Right lung (tissue), 10 donors: ENCODE measurements around the gene SLC44A2. TPM values are rescaled to one million over a fixed set of nuclear protein-coding genes. Genes with fewer than 3 reads are reported as not detected.

Experiments
- DNase-seq, 2 donors: peaks; one replicate each; pipeline ENCODE4 v3.0.0-alpha.2; 2013
- long read RNA-seq, 8 donors: transcript quantifications; one replicate each; lab custom pipeline, GENCODE V29; 2026
- polyA plus RNA-seq, 5 donors: library from polyadenylated mRNA; unstranded; fragments of 120-200 nt; gene quantifications; one replicate each; pipeline versions ENCODE4 v1.2.1 to v1.2.3, GENCODE V29; 2013; ENCODE audit warnings: inconsistent platforms in 1 of 5, low replicate concordance in 1 of 5; ENCODE audit not compliant: insufficient read length in 5 of 5, insufficient read depth in 1 of 5

SLC44A2 gene
- 100 to 1,000 TPM; 165 to 214 (median 182) TPM for polyA plus RNA-seq
- long read RNA-seq, donor 1, transcript SLC44A2-210 (8 exons, 2,577 nt): minor isoform, 7 of 61 reads
- long read RNA-seq, donor 1, transcript SLC44A2-202 (22 exons, 3,301 nt): major isoform, 23 of 61 reads
- long read RNA-seq, donor 1, transcript SLC44A2-201 (22 exons, 3,671 nt): minor isoform, 6 of 61 reads
- long read RNA-seq, donor 1, partial matches to known transcripts: 23 of 61 reads
- long read RNA-seq, donor 1, other reads (novel, unspliced or antisense): 0 of 61 reads
- long read RNA-seq, donor 2, transcript SLC44A2-202 (22 exons, 3,301 nt): major isoform, 11 of 16 reads
- long read RNA-seq, donor 2, partial matches to known transcripts: 0 of 16 reads
- long read RNA-seq, donor 2, other reads (novel, unspliced or antisense): 0 of 16 reads
- long read RNA-seq, donor 3, transcript SLC44A2-201 (22 exons, 3,671 nt): minor isoform, 11 of 126 reads
- long read RNA-seq, donor 3, transcript SLC44A2-202 (22 exons, 3,301 nt): major isoform, 13 of 126 reads
- long read RNA-seq, donor 3, transcript SLC44A2-210 (8 exons, 2,577 nt): minor isoform, 5 of 126 reads
- long read RNA-seq, donor 3, partial matches to known transcripts: 97 of 126 reads
- long read RNA-seq, donor 3, other reads (novel, unspliced or antisense): 0 of 126 reads
- long read RNA-seq, donor 4, transcript SLC44A2-202 (22 exons, 3,301 nt): major isoform, 8 of 25 reads
- long read RNA-seq, donor 4, transcript SLC44A2-201 (22 exons, 3,671 nt): minor isoform, 6 of 25 reads
- long read RNA-seq, donor 4, transcript SLC44A2-210 (8 exons, 2,577 nt): minor isoform, 5 of 25 reads
- long read RNA-seq, donor 4, partial matches to known transcripts: 6 of 25 reads
- long read RNA-seq, donor 4, other reads (novel, unspliced or antisense): 0 of 25 reads
- long read RNA-seq, donor 5, transcript SLC44A2-202 (22 exons, 3,301 nt): major isoform, 12 of 42 reads
- long read RNA-seq, donor 5, transcript SLC44A2-201 (22 exons, 3,671 nt): major isoform, 12 of 42 reads
- long read RNA-seq, donor 5, partial matches to known transcripts: 14 of 42 reads
- long read RNA-seq, donor 5, other reads (novel, unspliced or antisense): 0 of 42 reads
- long read RNA-seq, donor 6, transcript SLC44A2-202 (22 exons, 3,301 nt): minor isoform, 18 of 57 reads
- long read RNA-seq, donor 6, transcript SLC44A2-201 (22 exons, 3,671 nt): major isoform, 19 of 57 reads
- long read RNA-seq, donor 6, partial matches to known transcripts: 13 of 57 reads
- long read RNA-seq, donor 6, other reads (novel, unspliced or antisense): 0 of 57 reads
- long read RNA-seq, donor 7, transcript SLC44A2-202 (22 exons, 3,301 nt): minor isoform, 15 of 43 reads
- long read RNA-seq, donor 7, transcript SLC44A2-201 (22 exons, 3,671 nt): major isoform, 21 of 43 reads
- long read RNA-seq, donor 7, partial matches to known transcripts: 5 of 43 reads
- long read RNA-seq, donor 7, other reads (novel, unspliced or antisense): 0 of 43 reads
- long read RNA-seq, donor 8, transcript SLC44A2-202 (22 exons, 3,301 nt): major isoform, 8 of 16 reads
- long read RNA-seq, donor 8, partial matches to known transcripts: 6 of 16 reads
- long read RNA-seq, donor 8, other reads (novel, unspliced or antisense): 0 of 16 reads

GRCh38 chr19:10625003-10625761 is at the start of gene SLC44A2:
Gene SLC44A2, plus strand, starts transcription at chr19:10625553. Its CDS starts 81 bp downstream, at chr19:10625634.
- DNase-seq: peak; percentile 88 to 89

DNA sequence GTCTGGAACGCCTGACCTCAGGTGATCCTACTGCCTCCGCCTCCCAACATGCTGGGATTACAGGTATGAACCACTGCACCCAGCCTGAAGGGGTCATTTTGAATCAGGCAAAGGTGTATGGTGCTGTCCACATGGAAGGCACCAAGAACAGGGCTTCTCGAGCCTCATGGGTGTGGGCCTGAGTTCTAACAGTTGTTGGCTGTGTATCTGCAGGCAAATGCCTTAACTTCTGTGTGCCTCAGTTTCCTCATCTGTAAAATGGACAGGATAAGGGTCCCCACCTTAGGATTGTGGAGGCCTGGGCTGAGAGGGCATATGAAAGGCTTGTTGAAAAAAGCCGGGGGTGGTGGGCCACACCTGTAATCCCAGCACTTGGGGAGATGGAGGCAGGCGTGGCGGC is 47.4 kb upstream of the SLC44A2 start:
- DNase-seq: no peak

GRCh38 chr19:10580979-10581631 is 44.2 kb upstream of the SLC44A2 start:
- DNase-seq: peak in 1 of 2 donors; percentile 85

GRCh38 chr19:10582091-10582490 is 43.3 kb upstream of the SLC44A2 start:
- no peak for DNase-seq

- DNase-seq: no peak
These were observed 42.1 kb upstream of the SLC44A2 start for GRCh38 chr19:10583036-10583776.

DNA sequence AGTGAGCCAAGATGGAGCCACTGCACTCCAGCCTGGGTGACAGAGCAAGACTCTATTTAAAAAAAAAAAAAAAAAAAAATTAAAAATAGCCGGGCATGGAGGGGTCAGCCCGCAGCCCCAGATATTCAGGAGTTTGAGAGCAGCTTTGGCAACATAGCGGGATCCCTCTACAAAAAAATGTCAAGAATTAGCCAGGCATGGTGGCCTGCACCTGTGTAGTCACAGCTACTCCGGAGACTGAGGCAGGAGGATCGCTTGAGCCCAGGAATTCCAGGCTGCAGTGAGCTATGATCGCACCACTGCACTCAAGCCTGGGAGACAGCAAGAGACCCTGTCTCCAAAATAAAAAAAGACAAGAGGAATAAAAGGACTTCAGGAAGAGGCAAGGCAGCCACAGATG is 39.0 kb upstream of the SLC44A2 start:
- DNase-seq: no peak

DNA sequence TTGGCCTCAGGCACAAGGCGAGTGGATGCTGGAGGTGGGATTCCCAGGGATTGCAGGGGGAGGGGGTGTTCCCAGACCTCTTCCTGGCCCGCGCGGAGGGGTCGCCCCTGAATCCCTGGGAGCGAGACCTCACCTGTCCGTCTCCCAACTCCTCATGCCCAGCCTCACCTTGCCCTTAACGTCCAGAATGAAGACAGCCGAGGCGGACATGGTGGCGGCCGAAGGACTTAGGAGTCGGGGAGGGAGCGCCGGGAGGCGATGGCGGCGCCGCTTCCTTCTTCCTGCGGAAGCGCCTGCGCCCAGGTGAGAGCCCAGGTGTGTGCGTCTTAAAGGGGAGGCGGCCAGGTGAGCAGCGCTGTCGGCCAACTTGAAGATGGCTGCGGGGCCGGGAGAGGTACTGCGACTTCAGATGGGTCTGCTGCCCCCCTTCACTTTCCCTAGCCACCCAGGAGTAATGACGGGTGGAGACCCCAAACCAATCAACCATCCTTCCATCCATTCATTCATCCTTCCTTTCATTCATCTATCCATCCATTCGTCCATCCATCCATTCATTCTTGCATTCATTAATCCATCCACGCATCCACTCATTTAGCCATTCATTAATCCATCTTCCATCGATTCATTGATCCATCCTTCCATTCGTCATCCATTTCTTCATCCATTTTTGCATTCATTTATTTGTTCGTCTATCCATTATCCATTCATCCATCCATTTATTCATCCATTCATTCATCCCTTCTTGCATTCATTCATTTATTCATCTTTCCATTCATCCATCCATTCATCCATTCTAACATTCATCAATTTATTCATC is 38.1 kb upstream of the SLC44A2 start, which contains the start of gene AP1M2:
AP1M2 (minus strand) TSS at position 291 of the 817 bp plus-strand sequence; CDS start at position 210, 81 bp downstream.
- DNase-seq: no peak

GRCh38 chr19:10587839-10588150 is 37.6 kb upstream of the SLC44A2 start:
- no peak for DNase-seq

DNA sequence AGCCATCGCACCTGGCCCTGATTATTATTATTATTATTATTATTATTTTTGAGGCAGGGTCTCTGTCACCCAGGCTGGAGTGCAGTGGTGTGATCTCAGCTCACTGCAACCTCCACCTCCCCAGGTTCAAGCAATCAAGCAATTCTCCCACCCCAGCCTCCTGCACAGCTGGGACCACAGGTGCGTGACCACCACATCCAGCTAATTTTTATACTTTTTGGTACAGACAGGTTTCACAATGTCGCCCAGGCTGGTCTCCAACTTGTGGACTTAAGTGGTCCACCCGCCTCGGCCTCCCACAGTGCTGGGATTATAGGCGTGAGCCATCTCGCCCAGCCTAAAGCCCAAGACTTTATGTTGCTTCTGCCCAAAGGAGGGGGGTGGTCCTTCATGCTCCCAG is 32.2 kb upstream of the SLC44A2 start:
- no peak for DNase-seq

DNA sequence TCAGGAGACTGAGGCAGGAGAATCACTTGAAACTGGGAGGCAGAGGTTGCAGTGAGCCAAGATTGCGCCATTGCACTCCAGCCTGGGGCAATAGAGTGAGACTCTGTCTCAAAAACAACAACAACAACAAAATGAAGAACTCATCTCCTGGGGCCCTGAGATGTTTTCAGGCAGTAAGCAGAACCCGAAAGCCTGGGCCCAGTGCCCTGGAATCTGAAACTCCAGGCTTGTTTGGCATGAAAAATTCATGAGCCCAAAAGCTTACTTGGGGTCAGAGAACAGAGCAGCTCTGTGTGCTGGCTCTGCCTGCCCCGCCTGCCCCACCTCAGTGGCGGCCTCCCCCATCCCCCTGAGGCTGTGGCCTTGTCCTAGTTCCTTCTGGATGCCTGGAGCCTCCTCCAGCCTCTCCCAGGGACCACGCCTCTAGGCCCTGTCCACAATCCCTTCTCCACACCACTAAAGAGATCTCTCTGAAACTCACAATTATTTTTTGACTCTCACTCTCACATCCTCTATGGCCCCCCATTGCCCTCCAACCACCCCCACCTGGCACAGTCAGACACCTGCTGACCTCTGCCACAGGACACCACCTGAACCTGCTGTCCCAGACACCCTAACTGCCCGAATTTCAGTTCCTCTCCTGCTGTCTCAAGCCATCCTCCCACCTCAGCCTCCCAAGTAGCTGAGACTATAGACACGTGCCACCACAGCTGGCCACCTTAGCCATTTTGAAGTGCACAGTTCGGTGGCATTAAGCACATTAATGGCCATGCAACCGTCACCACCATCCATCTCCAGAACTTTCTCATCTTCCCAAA is 31.3 kb upstream of the SLC44A2 start:
- DNase-seq: no peak

- no peak for DNase-seq
These were observed 25.2 kb upstream of the SLC44A2 start for GRCh38 chr19:10600149-10600548.

DNA sequence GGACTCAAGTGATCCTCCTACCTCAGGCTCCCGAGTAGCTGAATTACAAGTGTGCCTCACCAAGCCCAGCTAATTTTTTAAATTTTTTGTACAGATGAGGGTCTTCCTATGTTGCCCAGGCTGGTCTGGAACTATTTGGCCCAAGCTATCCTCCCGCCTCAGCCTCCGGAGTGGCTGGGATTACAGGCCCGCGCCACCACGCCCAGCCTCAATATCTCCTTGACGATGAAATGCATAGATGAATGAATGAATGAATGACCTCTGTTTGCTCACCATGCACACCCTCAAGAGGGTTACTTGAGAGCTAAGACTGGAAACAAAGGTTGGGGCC is 23.4 kb upstream of the SLC44A2 start:
- no peak for DNase-seq

DNA sequence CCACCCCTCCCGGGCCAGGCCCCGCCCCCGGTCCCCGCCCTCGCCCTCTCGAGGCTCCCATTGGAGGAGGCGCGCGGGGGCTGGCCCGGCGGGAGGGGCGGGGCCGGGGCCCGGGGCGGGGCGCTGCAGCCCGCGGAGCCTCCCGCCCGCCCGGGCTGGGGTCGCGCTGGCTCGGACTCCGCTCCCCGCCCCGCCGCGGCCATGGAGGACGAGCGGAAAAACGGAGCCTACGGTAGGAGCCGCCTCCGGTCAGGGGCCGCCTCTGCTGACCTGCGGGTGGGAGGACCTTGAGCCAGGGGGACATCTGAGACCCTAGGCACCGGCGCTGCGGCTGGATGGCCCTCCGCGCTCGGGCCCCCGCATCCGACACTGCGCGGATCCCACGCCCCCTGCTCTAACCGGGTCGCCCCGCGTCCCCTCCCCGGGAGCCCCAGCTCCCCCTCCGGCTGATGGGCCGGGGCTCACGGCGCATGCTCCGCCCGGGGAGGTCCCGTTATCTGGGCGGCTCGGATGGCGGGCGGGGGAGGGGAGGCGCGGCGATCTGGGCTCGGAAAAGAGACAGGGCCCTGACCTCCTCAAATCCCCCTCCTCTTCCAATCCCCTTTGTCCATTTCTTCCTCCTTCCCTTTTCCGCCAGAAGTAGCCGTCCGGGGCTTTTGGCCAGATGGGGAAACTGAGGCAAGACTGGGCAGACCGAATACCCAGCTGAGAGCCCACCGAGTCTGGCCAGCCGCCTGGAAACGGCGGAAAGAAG is 22.8 kb upstream of the SLC44A2 start:
- peak; percentile 67 to 68 for DNase-seq

DNA sequence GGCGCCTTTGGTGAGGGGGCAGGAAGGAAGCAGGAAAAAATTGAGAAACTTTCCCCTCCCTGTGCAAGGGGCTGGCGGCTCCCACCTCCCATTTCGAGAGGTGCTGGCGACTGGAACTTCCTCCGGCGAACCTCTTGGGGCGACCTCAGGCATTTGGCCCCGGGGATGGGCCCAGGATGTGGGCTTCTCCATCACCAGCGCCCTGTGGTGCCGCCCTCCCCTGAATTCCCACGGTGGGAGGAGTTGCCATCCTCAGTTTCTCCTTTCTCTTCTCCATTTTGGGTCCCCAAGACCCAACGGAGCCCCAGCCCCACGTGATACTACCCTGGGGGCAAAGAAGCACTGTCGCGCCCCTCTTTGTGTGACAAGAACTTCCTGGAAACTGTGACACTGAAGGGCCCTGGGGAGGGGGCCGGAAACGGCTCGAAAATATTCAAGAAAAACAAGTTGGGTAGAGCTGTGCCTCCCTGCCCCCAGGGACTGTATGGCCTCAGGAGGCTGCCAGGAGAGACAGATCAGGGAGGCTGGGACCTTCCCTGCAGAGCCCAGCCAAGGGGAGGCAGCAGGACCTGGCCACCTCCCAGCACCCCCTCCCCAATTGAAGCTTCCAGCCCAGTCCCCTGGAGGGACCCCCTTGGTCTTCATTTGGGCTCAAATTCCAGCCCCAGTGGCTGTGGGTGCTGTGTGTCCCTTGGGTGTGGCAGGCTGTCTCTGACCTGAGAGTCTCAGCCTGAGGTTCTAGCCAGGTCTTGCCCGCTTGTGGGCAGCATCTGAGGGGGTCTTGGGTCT is 22.1 kb upstream of the SLC44A2 start:
- peak; percentile 38 to 54 for DNase-seq

GRCh38 chr19:10603873-10604459 is 21.4 kb upstream of the SLC44A2 start:
- peak in 1 of 2 donors; percentile 15 for DNase-seq
